HFF-Myc (cell line): ENCODE measurements around the gene LSG1.
"Not testable (repeated sequence)": the region's sequence is repeated elsewhere in the genome, so short reads cannot be mapped to it uniquely, and the experiment has no call there.

Experiments
- DNase-seq: peaks from one replicate; pipeline ENCODE4 v3.0.0-alpha.2; 2011; ENCODE audit warnings: low read depth; ENCODE audit errors: extremely low read depth
- H3K4me3 ChIP-seq: replicated peaks from 2 replicates; pipeline ENCODE4 v1.5.1; 2011; ENCODE audit warnings: low read depth, mild to moderate bottlenecking, control low read depth, low read length
- CTCF ChIP-seq: IDR thresholded peaks from 2 replicates; pipeline ENCODE4 v1.5.1; 2012; ENCODE audit warnings: mild to moderate bottlenecking, low read depth, low read length, control low read depth; ENCODE audit errors: missing control alignments

The LSG1 gene

GRCh38 chr3:194632809-194633348 lies 39.1 kb downstream of the LSG1 start:
- TF ChIP-seq CTCF, result no peak
- H3K4me3 ChIP-seq, result peak overlapping the region; percentile 70
- DNase-seq, result no peak

- no peak for DNase-seq
- H3K4me3 ChIP-seq, result peak overlapping the region; percentile 70
- no peak for TF ChIP-seq CTCF
Observed at GRCh38 chr3:194632226-194632808, 39.7 kb downstream of the LSG1 start.

- no peak for DNase-seq
Observed at GRCh38 chr3:194631696-194632095, 40.3 kb downstream of the LSG1 start.

GRCh38 chr3:194630681-194631080 lies 41.3 kb downstream of the LSG1 start:
- DNase-seq, H3K4me3 ChIP-seq: not testable (repeated sequence)

More at GRCh38 chr3:194631696-194632095, 40.3 kb downstream of the LSG1 start:
- no peak for TF ChIP-seq CTCF
- H3K4me3 ChIP-seq, result no peak overlapping the region

- no peak for DNase-seq
- H3K4me3 ChIP-seq, result no peak overlapping the region
- no peak for TF ChIP-seq CTCF
Observed at GRCh38 chr3:194624956-194625355, 47.0 kb downstream of the LSG1 start.

GRCh38 chr3:194623449-194624290 lies 48.3 kb downstream of the LSG1 start:
- no peak for DNase-seq
- H3K4me3 ChIP-seq, result no peak overlapping the region
- no peak for TF ChIP-seq CTCF

GRCh38 chr3:194622621-194623340 lies 49.2 kb downstream of the LSG1 start:
- no peak for TF ChIP-seq CTCF
- no peak for DNase-seq
- H3K4me3 ChIP-seq, result no peak overlapping the region
